GOT3 (cell line): ENCODE data around the gene PTPRCAP.
"Not testable (repeated sequence)": the region's sequence is repeated elsewhere in the genome, so short reads cannot be mapped to it uniquely, and the experiment has no call there.

Experiments
- DNase-seq: peaks from one replicate; lab custom pipeline; 2025; ENCODE audit warnings: mixed read lengths; lab: John Stamatoyannopoulos, UW

PTPRCAP gene

DNA sequence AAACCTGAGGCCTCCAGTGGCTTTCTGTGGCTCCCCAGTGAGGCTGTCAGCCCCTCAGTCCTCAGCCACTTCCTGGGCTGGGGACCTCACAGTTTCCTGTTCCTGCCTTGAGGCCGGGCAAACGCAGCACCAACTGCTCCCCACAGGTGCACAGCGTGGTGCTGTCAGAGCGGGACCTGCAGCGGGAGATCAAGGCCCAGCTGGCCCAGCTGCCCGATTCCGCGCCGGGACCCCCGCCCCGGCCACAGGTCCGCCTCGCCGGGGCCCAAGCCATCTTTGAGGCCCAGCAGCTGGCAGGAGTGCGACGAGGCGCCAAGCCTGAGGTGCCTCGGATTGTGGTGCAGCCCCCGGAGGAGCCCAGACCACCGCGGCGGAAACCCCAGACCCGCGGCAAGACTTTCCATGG lies 28.2 kb downstream of the PTPRCAP start:
- no peak for DNase-seq

DNA sequence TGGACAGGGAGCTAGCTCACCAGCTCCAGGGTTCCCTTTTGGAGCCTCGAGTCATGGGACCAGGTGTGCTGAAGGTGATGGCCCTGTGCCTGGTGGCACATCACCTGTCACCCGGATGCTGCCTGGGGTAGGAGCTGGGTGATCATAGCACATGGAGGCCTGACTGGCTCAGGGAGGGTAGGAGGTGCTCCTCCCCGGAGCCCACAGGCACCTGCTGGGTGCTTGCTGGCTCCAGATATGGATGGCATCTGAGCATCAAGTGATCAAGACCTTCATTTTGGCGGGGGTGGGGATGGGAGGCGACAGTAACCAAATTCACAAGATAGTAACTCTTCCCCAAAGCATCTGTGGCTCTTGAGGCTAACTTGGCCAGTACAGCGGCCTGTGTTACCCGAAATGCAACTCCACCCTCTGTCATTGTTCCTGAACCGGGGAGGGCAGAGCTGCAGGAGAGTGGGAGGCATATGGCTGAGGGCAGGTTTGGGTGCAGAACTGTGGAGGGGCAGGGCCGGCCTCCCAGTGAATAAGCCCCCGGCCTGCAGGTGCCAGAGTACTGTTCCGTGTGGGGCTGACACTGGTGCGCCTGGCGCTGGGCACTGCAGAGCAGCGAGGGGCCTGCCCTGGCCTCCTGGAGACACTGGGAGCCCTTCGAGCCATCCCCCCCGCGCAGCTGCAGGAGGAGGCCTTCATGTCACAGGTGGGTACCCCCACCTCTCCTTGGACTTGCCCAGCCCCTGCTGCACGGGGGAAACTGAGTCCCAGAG lies 28.9 kb downstream of the PTPRCAP start:
- DNase-seq, result no peak

DNA sequence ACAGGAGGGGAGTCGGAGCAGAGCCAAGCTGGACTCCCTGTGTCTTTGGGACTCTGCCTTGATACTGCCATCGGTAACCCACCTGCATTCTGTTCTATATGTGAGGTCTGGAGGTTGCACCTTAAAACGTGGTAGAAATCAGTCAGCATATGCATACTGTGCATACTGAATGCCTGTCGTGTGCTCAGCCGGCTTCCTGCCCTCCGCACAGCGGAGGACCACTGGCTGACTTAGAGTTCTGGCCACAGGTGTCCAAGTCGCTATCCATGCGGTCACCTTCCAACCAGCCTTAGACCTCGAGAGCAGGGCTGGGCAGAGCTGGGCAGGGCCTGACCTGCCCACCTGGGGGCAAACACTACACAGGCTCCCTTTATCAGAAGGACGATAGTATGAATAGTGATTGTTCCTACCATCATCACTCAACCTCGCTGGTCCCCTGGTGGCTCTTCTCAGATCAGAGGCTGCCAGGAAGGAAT lies 29.8 kb downstream of the PTPRCAP start:
- DNase-seq, result no peak

DNA sequence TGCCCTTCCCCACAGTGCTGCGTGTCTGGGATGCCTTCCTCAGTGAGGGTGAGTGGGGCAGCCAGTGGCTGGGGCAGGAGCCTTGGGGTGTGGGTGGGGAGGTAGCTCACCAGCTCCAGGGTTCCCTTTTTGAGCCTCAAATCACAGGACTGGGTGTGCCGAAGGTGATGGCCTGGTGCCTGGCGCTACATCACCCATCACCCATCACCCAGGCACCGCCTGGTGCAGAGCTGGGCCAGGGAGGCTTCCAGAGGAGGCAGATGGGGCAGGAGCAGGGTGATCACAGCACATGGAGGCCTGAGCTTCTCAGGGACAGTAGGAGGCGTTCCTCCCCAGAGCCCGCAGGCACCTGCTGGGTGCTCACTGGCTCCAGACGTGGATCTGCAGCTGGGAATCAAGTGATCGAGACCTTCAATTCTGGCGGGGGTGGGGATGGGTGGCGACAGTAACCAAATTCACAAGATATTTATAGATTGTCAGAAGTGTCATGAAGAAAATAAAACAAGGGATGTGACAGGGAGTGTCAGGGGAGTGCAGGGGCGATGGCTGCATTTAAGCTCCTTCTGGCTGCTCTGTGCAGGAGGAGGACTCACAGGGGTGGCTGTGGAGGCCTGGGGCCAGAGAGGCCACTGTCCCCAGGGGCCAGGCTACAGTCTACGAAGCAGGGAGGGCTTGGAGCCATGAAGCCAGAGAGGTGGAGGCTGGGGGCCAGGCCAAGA lies 30.4 kb downstream of the PTPRCAP start:
- no peak for DNase-seq

DNA sequence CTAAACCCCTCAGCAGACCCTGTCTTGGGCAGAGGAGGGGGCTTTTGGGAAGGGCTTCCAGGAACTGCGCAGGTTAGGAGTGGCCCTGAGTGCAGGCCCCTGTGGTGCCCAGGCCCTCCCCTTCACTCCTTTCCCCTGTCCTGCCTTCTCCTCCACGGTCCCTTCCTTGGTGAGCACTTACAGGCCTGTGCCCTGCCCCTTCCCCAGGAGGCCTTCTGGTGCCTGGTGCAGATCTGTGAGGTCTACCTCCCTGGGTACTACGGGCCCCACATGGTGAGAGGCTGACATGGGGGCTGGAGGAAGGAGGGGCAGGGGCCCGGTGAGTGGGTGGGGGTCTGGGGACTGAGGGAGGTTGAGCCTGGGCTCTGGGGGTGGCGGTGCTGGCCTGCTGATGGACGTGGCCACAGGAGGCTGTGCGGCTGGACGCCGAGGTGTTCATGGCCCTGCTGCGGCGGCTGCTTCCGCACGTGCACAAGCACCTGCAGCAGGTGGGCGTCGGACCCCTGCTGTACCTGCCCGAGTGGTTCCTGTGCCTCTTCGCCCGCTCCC lies 31.0 kb downstream of the PTPRCAP start:
- DNase-seq, result no peak

DNA sequence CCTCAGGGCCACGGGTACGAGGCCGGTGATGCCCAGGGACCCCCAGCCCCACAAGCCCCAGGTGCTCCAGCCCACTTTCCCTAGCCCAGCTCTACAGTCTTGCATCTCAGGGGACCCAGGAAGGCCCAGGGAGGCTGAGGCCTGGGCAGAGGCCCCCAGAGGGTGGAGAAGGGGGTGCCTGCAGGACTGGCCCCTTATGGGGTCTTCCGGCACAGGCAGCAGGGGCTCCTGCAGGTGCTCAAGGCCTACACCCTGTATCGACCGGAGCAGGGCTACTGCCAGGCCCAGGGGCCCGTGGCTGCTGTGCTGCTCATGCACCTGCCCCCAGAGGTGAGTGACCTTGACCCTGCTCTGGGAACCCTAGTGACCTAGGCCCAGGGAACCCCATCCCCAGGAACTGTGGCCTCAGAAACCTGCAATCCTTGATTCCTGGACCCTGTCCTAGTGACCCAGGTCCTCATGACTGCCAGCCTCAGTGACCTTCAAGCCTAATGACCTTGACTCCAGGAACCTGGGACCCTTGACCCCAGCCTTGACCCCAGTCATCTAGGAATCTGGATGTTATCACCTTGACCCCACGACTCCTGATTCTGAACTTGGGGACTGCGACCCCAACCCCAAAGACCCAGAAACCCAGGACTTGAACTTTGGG lies 31.7 kb downstream of the PTPRCAP start:
- DNase-seq, result no peak

DNA sequence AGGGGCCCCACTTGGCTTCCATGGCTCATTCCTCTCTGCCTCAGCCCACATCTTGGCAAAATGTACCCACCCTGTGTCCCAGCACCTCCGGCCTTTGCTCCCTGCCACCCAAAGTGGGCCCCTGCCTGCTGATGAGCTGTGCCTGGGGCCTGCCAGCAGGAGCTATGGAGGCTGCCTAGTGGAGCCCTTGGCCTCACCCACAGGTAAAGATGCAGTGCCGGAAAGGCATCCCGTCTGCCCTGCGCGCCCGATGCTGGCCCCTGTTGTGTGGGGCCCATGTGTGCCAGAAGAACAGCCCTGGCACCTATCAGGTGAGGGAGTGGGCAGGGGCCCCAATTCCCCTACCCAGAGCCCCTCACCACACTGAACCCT lies 32.3 kb downstream of the PTPRCAP start:
- no peak for DNase-seq

DNA sequence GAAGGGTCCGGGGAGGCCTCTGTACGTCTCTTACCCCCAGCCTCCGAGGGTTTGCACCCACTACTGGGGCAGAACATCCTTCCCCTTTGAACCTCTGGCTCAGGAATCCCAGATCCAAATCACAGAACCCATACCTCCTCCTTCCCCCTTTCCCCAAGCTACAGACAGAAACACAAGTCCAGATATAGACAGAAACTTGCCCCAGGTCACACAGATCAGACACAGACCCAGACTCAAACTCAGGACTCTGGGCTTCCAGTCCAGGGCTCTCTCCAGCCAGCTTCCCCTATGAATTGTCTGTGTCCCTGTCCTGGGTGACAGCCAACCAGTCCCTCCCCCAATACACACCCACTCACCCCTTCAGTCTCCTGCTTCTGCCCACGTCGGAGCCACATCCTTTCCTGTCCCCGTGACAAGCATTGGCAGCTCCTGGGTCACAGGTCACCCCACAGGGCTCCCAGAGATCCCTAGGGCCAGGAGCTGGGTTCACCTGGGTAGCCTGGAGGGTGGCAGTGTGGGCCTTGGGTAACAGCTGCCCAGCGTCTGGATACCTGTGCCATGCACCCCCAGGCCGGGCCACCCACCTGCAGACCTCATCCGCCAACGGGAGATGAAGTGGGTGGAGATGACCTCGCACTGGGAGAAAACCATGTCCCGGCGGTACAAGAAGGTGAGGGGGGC lies 32.8 kb downstream of the PTPRCAP start:
- no peak for DNase-seq

DNA sequence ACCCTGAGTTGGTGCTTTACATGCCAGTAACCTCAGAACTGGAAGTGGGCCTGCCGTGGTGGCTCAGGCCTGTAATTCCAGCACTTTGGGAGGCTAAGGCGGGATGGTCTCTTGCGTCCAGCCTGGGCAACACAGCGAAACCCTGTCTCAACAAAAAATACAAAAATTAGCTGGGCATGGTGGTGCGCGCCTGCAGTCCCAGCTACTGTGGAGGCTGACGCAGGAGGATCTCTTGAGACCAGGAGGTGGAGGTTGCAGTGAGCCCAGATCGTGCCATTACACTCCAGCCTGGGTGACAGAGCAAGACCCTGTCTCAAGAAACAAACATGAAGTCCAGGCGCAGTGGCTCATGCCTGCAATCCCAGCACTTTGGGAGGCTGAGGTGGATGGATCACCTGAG lies 34.4 kb downstream of the PTPRCAP start:
- not testable (repeated sequence) for DNase-seq

DNA sequence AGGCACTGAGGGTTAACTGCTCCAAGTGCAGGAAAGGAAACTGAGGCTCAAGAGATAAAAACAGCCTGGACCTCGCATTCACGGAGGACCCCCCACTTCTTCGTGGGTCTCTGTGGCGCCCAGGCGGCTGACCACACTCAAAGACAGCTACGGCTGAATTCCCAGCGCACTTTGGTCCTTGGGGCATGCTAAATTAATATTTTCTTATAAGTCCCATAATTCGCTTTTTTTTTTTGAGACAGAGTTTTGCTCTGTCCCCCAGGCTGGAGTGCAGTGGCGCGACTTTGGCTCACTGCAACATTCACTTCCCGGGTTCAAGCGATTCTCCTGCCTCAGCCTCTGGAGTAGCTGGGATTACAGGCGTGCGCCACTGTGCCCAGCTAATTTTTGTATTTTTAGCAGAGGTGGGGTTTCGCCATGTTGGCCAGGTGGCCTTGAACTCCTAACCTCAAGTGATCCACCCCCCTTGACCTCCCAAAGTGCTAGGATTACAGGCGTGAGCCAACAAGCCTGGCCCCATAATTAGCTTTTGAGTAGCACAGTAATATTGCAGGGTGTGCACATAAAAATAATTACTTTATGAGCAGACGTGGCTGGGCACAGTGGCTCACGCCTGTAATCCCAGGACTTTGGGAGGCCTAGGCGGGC lies 35.2 kb downstream of the PTPRCAP start:
- DNase-seq, result not testable (repeated sequence)

DNA sequence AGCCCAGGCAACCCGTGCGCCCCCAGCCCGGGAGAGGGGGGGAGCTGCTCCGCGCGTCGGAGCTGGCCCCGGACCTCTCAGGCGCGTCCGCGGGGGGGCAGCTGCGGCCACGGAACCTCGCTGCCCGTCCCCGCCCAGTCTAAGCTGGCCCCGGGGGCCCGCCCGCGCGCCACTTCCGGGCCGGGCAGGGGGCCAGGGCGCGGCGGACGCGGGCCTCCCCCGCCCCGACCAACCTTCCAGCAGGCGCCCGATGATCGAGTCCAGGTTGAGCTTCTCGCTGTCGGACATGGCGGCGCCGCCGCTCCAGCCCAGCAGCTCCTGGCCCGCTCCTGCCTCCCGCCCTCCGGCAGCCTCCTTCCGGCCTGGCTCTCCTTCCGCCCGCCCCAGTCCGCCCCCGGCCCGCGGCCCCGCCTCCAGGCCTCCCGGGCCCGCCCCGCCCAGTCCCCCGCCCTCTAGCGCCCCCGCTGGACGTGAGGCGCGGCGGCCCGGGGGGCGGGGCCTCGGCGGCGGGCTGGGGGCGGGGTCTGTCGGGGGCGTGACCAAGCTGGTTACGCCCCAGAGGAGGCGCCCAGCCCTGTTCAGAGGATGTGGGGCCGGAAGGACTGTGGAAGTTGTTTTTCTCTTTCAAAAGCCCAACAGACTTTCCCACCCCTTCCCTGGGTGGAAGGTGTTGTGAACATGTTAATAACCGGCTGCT lies 35.8 kb downstream of the PTPRCAP start, which contains the start of gene PPP1CA:
PPP1CA (minus strand) TSS at position 364 of the 697 bp plus-strand sequence; CDS start at position 288, 76 bp downstream.
- peak; percentile 79 for DNase-seq

DNA sequence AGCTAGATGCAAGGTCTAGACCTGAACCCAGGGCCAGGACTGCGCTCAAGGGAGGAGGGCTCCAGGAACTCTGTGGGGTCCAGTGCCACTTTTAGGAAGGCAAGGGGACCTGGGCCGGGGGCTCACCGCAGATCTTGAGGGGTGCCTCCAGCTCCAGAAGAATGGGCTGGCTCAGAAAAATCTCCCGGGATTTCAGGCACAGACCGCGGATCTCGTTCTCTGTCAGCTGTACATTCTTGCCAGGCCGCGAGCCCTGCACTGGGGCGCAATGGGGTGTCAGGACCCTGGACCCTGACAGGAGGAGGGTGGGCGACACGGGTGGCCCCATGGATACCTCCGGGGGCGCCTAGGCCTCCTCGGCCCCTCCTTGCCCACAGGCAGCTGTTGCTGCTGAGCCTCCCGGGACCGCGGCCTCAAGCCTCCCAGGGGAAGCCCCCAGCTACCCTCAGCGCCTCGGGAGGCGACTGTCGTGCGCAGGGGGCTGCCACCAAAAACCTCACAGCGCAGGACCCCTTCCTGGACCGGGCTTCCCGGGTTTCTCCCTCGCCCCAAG lies 36.5 kb downstream of the PTPRCAP start:
- DNase-seq, result no peak

DNA sequence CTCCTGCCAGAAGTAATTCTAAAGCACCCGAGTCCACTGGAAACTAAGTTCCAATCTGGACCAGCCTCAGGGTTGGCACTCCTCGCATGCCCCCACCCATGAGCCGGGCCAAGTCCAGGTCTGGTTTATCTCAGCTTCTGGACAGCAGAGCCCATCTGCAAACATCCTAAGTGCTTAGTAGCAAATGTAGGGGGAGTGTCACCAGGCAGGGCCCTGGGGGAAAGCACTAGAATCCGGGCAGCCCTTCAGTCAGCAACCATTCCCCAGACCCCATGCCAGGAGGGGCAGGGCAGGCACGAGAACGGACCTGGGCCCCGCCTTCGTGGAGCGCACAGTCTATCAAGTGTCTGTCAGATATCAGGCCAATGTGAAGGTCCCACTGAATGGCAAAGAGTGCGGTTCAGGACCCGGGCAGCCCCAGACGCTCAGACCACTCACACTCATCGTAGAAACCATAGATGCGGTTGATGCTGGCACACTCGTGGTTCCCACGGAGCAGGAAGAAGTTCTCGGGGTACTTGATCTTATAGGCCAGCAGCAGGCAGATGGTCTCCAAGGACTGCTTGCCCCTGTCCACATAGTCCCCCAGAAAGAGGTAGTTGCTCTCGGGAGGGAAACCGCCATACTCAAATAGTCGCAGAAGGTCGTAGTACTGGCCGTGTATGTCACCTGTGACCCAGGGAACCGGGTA lies 37.1 kb downstream of the PTPRCAP start:
- no peak for DNase-seq

DNA sequence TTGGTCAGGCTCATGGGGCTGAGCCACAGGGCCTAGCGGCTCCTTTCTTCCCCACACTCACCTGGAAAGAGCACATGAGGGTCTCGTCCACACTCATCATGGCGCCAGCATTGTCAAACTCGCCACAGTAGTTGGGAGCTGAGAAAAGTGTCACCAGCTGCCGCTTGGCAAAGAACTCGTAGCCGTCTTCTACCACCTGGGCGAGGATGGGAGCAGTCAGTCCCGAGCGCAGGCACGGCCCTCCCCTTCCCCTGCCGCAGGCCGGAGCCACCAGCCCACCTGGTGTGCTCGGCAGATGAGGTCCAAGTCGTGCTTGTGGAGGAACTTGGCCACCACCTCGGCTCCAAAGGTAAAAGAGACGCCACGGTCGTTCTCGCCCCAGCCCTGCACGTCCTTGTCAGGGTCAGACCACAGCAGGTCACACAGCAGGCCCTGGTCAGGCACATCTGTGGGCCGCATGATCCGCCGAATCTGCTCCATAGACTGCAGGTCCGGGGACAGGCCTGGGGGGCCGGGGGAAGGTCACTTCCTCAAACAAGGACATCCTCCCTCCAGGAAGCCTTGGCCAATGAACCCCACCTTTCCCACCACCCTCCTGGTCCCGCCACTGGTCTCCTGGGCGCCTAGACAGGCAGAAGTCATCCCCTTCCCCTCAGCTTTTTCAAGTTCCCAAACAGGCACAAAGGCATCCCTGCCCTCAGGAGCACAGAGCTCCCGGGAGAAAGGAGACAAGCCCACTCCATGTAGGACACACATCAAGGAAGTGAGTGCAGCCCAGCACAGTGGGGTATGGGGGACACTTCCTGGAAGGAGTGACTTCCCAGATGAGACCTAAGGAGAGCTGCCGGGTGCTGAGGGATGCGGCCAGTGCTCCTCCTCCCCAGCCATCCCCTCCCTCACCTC lies 38.6 kb downstream of the PTPRCAP start:
- no peak for DNase-seq

DNA sequence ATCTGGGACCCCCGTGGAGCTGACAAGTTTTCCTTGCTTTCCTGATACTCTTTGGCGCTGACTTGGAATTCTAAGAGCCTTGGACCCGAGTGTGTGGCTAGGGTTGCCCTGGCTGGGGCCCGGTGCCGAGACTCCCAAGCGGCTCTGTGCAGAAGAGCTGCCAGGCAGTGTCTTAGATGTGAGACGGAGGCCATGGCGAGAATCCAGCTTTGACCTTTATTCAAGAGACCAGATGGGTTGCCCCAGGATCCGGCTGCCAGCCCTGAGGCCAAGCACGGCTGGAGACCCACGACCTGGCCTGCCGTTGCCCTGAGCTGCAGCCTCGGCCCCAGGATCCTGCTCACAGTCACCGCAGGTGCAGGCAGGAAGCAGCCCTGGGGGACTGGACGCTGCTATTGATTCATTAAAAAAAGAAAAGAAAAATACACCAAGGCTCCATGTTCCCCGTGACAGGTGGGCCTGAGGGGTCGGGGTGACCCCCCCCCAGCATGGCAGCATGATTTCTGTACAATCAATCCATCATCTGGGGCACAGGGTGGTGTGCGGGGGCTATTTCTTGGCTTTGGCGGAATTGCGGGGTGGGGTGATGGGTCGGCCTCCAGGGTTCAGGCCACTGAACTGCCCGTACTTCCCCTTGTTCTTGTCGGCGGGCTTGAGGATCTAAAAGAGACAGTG lies 39.4 kb downstream of the PTPRCAP start:
- DNase-seq, result no peak

DNA sequence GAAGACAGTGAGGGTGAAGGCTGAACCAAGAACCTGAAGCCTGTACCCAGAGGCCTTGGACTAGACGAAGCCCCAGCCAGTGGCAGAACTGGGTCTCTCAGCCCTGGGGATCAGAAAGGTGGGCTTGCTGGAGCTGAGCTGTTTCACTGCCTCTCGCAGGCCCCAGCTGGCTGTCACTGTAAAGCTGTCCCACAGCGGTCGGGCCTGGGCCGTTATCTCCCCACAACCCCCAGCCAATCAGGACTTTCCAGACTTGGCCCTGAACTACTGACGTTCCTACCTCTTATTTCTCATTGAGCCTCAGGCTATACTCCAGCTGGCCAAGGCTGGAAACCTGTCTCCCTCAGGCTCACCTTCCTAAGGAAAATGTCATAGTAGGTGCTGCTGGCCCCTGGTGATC lies 39.9 kb downstream of the PTPRCAP start:
- no peak for DNase-seq

DNA sequence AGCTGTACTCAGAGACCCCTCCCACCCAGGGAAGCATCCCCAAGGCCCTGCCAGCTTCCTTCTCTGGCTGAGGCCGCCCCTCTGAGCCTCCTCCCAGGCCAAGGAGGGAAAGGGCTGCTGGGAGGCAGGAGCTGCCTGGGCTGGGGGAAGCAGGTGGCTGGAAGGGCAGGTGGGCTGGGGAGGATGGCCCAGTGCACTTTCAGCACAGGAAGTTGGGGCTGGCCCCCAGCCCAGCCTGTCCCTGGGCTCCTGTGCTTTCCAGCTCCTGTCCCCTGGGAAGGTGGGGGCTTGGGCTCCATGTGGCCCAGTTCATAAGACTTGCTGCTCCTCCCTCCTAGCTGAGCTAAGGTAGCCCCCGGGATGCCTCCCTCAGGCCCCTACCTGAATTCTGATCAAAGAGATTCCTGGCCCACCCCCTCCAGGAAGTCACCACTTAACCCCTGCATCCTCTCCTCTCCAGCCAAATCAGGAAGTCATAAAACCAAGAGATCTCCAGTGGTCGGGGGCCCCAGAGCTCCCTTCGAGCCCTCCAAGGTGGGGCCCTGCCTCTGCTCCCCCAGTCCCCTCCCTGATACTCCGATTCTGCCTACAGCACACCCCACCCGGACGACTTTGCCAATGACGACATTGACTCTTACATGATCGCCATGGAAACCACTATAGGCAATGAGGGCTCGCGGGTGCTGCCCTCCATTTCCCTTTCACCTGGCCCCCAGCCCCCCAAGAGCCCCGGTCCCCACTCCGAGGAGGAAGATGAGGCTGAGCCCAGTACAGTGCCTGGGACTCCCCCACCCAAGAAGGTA lies 40.7 kb downstream of the PTPRCAP start:
- no peak for DNase-seq

DNA sequence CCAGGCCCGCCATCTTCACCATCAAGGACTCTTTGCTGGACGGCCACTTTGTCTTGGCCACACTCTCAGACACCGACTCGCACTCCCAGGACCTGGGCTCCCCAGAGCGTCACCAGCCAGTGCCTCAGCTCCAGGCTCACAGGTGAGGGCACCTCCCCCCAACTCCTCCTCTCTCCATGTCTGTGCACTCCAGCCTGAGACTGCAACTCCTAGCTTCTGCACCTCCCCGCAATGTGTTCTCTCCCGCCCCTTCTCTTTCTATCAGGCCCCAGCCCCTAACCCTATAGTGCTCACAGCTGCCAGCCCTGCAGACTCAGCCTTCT lies 41.3 kb downstream of the PTPRCAP start:
- DNase-seq, result no peak
